Limb (tissue), 2 donors: ENCODE results near the gene KIF19.
"Not testable (repeated sequence)": the region's sequence is repeated elsewhere in the genome, so short reads cannot be mapped to it uniquely, and the experiment has no call there.

Experiments
- DNase-seq, 2 donors: peaks; one replicate each; pipeline ENCODE4 v3.0.0-alpha.2; 2016; ENCODE audit errors: extremely low spot score in 2 of 2

KIF19 gene

DNA sequence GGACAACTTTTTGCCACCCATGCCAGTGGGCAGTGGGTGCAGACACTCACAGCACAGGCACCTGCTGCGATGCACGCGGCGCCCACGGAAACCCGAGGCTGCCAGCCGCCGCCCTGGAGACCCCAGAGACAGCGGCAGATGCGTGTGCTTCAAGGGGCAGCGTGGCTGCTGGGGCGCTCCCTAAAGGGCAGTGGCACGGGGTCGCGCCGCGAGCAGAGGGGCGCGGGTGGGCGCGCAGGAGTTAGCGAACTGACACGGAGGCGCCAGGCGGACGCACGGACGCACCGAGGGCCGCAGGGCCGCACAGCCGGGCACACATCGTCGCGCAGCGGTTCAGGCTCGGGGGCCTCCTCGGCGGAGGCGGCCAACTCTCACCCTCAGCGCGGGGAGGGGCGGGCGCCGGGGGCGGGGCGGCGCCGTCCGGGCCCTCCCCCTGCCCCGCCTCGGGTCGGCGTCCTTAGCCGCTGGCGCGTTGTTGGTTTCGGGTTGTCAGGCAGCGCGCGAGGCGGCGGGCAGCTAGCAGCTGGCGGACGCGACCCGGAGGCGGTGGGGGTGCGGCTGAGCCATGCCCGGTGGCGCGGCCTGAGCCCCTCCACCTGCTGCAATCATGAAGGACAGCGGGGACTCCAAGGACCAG is at the start of gene KIF19:
Gene KIF19 (plus strand): TSS at position 484 of the 637 bp plus-strand sequence. CDS start 124 bp downstream, at position 608.
- DNase-seq: peak; percentile 52 to 64

GRCh38 chr17:74276541-74277009 is 49.5 kb upstream of the KIF19 start:
- no peak for DNase-seq

GRCh38 chr17:74277935-74278334 is 48.1 kb upstream of the KIF19 start:
- DNase-seq: no peak

GRCh38 chr17:74279617-74280016 is 46.4 kb upstream of the KIF19 start:
- DNase-seq: not testable (repeated sequence)

- no peak for DNase-seq
Observed at GRCh38 chr17:74280093-74280513, 45.9 kb upstream of the KIF19 start.

DNA sequence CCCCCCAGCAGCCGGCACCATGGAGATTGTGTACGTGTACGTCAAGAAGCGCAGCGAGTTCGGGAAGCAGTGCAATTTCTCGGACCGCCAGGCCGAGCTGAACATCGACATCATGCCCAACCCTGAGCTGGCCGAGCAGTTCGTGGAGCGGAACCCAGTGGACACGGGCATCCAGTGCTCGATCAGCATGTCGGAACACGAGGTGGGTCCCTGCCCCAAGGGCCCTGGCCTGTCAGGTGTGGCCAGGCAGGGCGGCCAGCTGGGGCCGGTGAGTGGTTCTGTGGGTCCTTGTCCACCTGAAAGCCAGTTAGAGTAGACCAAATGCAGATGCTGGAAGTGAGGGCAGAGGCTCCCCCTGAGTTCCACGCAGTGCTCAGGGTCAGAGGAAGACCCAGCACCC is 44.2 kb upstream of the KIF19 start:
- no peak for DNase-seq

DNA sequence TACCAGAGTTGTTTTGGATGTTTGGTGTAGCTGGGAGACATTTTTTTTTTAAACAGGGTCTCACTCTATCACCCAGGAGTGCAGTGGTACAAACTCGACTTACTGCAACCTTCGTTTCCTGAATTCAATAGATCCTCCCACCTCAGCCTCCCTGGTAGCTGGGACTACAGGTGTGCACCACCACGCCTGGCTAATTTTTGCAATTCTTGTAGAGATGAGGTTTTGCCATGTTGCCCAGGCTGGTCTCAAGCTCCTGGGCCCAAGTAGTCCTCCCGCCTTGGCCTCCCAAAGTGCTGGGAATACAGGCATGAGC is 43.8 kb upstream of the KIF19 start:
- DNase-seq: not testable (repeated sequence)

GRCh38 chr17:74282587-74283370 is 43.2 kb upstream of the KIF19 start:
- DNase-seq: no peak

GRCh38 chr17:74283371-74283673 is 42.7 kb upstream of the KIF19 start:
- DNase-seq: no peak

GRCh38 chr17:74287031-74287602 is 38.9 kb upstream of the KIF19 start:
- DNase-seq: no peak

- DNase-seq: no peak
Observed at GRCh38 chr17:74288785-74289184, 37.2 kb upstream of the KIF19 start.

DNA sequence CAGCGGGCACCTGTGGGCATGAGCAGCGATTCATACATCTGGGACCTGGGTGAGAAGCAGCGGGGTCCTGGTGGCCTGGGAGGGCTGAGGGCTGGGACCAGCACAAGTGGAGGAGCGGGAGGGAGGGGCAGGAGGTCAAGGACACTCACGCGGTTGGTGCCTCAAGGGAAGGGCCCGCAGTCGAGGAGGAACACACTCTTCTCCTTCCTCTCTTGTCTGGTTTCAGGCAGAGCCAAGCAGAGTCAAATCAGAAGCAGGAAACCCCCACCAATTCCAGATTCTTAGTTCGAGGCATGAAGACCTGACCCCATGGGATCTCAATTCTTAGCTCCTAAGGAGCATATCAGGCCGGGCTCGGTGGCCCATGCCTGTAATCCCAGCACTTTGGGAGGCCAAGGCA is 36.3 kb upstream of the KIF19 start:
- no peak for DNase-seq

DNA sequence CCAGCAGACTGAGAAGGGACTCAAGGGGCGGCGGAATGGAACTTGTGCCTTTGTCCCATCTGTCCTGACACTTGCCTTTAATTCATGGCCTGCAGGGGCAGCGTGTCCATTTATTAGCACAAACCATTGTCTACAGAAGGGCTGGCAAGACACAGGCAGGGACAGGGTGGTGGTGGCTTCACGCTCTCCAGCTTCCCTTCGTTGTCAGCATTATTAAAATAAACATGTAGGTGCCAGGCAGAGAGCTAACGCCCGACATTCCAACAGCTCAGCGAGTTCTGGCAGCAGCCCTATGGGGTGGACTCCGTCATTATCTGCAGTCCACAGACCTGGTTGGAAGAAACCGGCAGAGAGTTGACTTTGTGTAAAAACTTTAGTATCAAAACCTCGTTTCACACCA is 35.7 kb upstream of the KIF19 start:
- no peak for DNase-seq

DNA sequence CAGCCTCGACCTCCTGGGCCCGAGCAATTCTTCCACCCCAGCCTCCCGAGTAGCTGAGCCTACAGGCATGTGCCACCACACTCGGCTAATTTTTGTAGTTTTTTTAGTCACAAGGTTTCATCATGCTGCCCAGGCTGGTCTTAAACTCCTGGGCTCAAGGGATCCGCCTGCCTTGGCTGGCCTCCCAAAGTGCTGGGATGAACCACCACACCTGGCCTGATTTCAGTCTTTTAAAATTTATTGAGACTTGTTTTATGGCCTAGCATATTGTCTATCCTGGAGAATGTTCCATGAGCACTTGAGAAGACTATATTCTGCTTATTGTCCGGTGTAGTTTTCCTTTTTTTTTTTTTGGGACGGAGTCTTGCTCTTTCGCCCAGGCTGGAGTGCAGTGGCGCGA is 33.5 kb upstream of the KIF19 start:
- DNase-seq: no peak

DNA sequence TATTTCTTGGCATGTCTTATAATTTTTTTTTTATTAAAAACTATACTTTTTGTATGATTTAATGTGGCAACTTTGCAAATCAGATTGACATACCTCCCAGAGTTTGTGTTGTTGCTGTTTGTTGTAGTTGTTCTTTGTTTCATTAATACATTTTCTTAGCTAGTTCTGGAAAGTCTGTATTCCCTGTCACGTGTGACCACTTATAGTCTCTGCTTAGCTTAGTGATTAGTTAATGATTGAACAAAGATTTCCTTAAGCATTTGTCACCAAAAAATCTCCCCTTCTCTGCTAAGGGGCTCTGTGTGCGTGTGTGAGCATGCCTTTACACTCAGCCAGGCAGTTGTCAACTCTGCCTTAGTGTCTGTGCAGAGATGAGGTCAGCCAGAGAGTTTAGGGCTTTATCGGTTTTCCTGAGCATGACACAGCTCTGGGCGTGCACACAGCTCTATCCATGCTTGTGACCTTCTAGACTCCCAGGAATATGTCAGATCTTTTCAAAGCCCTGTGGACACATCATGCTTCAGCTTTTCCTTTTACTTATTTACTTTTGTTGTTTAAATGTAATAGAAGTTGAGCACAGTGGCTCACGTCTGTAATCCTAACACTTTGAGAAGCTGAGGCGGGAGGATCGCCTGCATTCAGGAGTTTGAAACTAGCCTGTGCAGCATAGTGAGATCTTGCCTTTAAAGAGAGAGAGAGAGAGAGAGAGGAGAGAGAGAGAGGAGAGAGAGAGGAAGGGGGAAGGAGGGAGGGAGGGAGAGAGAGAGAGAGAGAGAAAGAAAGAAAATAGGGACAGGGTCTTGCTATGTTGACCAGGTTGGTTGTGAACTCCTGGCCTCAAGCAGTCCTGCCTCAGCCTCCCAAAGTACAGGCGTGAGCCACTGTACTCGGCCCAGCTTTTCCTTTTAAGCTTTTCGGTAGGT is 30.1 kb upstream of the KIF19 start:
- DNase-seq: no peak

DNA sequence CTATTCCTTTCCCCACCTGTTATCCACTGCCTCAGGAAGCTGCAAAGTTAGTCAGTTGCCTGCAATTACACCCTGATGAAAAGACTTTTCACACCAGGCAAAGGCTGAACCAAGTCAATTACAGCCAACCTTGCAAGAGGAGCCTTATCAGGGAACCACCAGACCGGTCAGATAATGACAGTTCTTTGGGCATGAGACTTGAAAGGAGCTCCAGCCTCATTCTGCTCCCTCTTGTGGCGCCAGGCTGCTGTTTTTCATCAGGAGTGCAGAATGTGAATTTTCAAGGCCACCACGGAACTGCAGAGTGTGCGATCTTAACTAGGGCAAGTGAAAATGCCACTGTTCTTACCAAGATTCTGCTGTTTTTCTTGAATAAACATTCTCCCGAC is 29.5 kb upstream of the KIF19 start:
- DNase-seq: peak; percentile 55 to 66

GRCh38 chr17:74297941-74298340 is 28.1 kb upstream of the KIF19 start:
- DNase-seq: no peak

DNA sequence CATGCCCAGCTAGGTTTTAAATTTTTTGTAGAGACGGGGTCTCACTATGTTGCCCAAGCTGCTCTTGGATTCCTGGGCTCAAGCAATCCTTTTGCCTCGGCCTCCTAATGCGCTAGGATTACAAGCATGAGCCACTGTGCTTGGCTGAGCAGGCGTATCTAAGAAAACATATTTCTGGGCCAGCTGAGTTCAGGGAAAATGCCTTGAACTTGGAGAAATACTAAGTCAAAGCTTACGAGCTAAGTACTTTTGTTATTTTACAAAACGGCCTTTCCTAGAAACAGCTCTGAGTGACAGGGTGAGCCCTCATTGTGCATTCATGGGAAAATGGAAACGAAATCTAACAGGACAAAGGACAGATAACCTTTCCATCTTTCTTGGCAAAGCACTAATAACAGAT is 27.2 kb upstream of the KIF19 start:
- DNase-seq: no peak

- no peak for DNase-seq
Observed at GRCh38 chr17:74299226-74300009, 26.6 kb upstream of the KIF19 start.

GRCh38 chr17:74303305-74303704 is 22.7 kb upstream of the KIF19 start:
- no peak for DNase-seq

- DNase-seq: no peak
Observed at GRCh38 chr17:74304184-74304583, 21.8 kb upstream of the KIF19 start.
